H1 (cell line): Measurements from ENCODE around the gene SIPA1L2. TPM values are rescaled to one million over a fixed set of nuclear protein-coding genes. Genes with fewer than 3 reads are reported as not detected.

ENCODE experiments used
- EZH2 ChIP-seq: fragments of 200-600 bp; sonication (generic); IDR thresholded peaks from 2 replicates; pipeline ENCODE4 v1.7.1; 2012; ENCODE audit warnings: low read depth, mild to moderate bottlenecking, moderate library complexity, low read length, inconsistent platforms; ENCODE audit not compliant: severe bottlenecking
- POLR2A ChIP-seq, 2 experiments: IDR thresholded peaks; 1 replicate in 1 of 2; 2 replicates in 1 of 2; pipeline ENCODE4 v1.6.1; 2011; ENCODE audit warnings: low read depth in 2 of 2, low read length in 2 of 2, mild to moderate bottlenecking in 2 of 2; ENCODE audit errors: control extremely low read depth in 1 of 2
- RAD21 ChIP-seq, 2 experiments: IDR thresholded peaks in 1 of 2; conservative IDR thresholded peaks in 1 of 2; 2 replicates each; pipeline ENCODE4 v1.6.1; 2011; ENCODE audit warnings: low read depth in 2 of 2, low read length in 2 of 2, improper control_type of control experiment in 1 of 2, inconsistent platforms in 1 of 2, mild to moderate bottlenecking in 1 of 2, moderate library complexity in 1 of 2
- SIN3A ChIP-seq, 2 experiments: IDR thresholded peaks in 1 of 2; conservative IDR thresholded peaks in 1 of 2; 2 replicates each; pipeline ENCODE4 v1.6.1; 2011 to 2012; ENCODE audit warnings: low read length in 2 of 2, improper control_type of control experiment in 1 of 2, low read depth in 1 of 2, mild to moderate bottlenecking in 1 of 2
- SUZ12 ChIP-seq: fragments of 200-600 bp; sonication (generic); IDR thresholded peaks from 2 replicates; pipeline ENCODE4 v1.6.1; 2012; ENCODE audit warnings: mild to moderate bottlenecking, inconsistent platforms, low read length, moderate library complexity, mixed read lengths
- TAF7 ChIP-seq: optimal IDR thresholded peaks from 2 replicates; pipeline ENCODE3; 2011; ENCODE audit warnings: low read depth, mild to moderate bottlenecking, inconsistent platforms, low read length, moderate library complexity, borderline replicate concordance
- polyA plus RNA-seq, 7 experiments: library from polyadenylated mRNA; depleted of rRNA in 3 of 7; stranded (reverse) in 5 of 7; unstranded in 2 of 7; fragments of >200 nt in 5 of 7; fragments of 200-250 nt in 2 of 7; gene quantifications; 1 replicate in 5 of 7; 2 replicates in 1 of 7; 4 replicates in 1 of 7; pipeline versions ENCODE4 v1.2.1 to v1.2.3, GENCODE V29; 2011 to 2013; ENCODE audit warnings: missing spikeins in 2 of 7, mixed read lengths in 2 of 7
- total RNA-seq: library from RNA; stranded (reverse); fragmentation: NEBNext Ultra II Directional; extraction: Animal tissue kit (Norgen Biotek cat#: 25700); gene quantifications from 2 replicates; pipeline ENCODE4 v1.2.1, GENCODE V29; 2021

The SIPA1L2 gene
- total and polyA plus RNA-seq, 2 of the 8 experiments (the other 6 are each of a cell fraction or from before 2014, with no cell fraction given) = 7.7 to 13.2 TPM

DNA sequence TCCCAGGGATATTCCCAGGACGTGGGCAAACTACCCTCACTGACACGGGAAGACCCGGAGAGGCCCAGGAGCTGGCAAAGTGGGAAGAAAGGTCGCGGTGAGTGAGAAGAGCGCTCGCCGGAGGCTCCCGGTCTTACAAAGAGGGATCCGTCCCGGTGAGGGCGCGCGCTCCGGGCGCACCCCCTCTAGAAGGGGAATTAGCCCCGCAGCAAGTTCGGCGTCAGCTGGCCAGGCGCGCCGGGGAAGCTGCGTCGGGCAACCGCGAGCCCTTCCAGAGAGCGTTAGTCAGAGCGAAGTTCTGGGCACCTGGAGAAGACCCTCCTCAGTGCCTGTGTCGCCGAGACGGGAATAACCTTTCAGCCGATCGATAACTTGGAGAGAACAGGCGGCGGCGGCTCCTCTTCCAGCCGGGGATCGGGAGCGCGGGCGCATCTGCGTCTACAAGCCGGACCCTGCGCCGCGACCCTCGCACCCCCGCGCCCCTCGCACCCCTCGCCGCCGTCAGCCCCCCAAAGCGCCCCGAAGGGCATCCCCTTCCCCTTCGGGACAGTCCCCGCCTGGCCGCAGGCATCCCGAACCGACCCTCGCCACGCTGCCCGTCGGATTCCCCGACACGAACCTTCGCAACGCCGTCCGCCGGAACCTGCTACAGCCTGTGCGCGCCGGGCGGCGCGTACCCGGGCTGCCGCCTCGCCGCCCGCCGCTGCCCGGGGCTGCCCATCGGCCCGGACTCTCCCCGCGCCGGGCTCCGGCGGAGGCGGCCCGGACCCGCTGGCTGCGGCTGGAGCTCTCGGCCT is 485 bp downstream of the SIPA1L2 start (continued):
- TF ChIP-seq SIN3A (conservative IDR thresholded peaks at IDR 0.05 in 1 of 2, IDR thresholded peaks at IDR 0.05 in 1 of 2; ENCODE audit: low read depth in 1 of 2, low read length in 2 of 2) = peak in 1 of 2 experiments; percentile 36; a peak in 1 of 4 replicates
- TF ChIP-seq POLR2A (IDR thresholded peaks at IDR 0.05; ENCODE audit: control extremely low read depth in 1 of 2, low read depth in 2 of 2, low read length in 2 of 2) = peak in 1 of 2 experiments; percentile 52; a peak in 1 of 3 replicates
- TF ChIP-seq EZH2 = peak; percentile 64
- peak; percentile 12 for TF ChIP-seq TAF7
- 0 out of 4 replicates have a peak, but pooled peaks of 1 of the 2 experiments have one; percentile 1 for TF ChIP-seq RAD21 (IDR thresholded peaks at IDR 0.05 in 1 of 2, conservative IDR thresholded peaks at IDR 0.05 in 1 of 2; ENCODE audit: low read depth in 2 of 2, low read length in 2 of 2)
- TF ChIP-seq SUZ12 = peak; percentile 74
